Sigmoid colon (tissue), 4 donors: ENCODE measurements around the gene ZFP3.
"Not testable (repeated sequence)": the region's sequence is repeated elsewhere in the genome, so short reads cannot be mapped to it uniquely, and the experiment has no call there.

Experiments
- CTCF ChIP-seq, 4 experiments: fragments of 450-650 bp in 3 of 4; fragments of 200-600 bp in 1 of 4; IDR thresholded peaks; one replicate each; pipeline ENCODE4 v1.5.1; 2016 to 2019; ENCODE audit warnings: antibody characterized with exemption in 4 of 4, mild to moderate bottlenecking in 3 of 4, moderate library complexity in 2 of 4
- EP300 ChIP-seq, 4 donors: sonication (generic); formaldehyde crosslinking; IDR thresholded peaks; one replicate each; pipeline ENCODE4 v1.6.1; 2017; ENCODE audit warnings: antibody characterized with exemption in 4 of 4
- POLR2A ChIP-seq, 2 donors: fragments of 450-650 bp; IDR thresholded peaks; one replicate each; pipeline ENCODE4 v1.6.1; 2016; ENCODE audit warnings: antibody characterized with exemption in 2 of 2, mild to moderate bottlenecking in 2 of 2, moderate library complexity in 2 of 2
- POLR2AphosphoS5 ChIP-seq, 4 donors: sonication (generic); formaldehyde crosslinking; IDR thresholded peaks; one replicate each; pipeline ENCODE4 v1.6.1; 2017; ENCODE audit warnings: antibody characterized with exemption in 4 of 4

GRCh38 chr17:5133961-5134360 is 55.7 kb downstream of the ZFP3 start:
- TF ChIP-seq CTCF, POLR2AphosphoS5, POLR2A, EP300 (IDR thresholded peaks at IDR 0.05): not testable (repeated sequence)
